GM12878 (cell line): Measurements from ENCODE around the gene HOXA1.

ENCODE experiments used
- EP300 ChIP-seq, 2 experiments: fragments of 150-350 bp in 1 of 2; IDR thresholded peaks; 2 replicates each; pipeline ENCODE4 v1.6.1; 2011 to 2012; ENCODE audit warnings: low read depth in 2 of 2, low read length in 2 of 2, borderline replicate concordance in 1 of 2, improper control_type of control experiment in 1 of 2, inconsistent platforms in 1 of 2; ENCODE audit not compliant: control insufficient read depth in 1 of 2
- POLR2A ChIP-seq: IDR thresholded peaks from 2 replicates; pipeline ENCODE4 v1.6.1; 2011; ENCODE audit warnings: low read depth, mild to moderate bottlenecking, low read length
- REST ChIP-seq: IDR thresholded peaks from 2 replicates; pipeline ENCODE4 v1.6.1; 2012; ENCODE audit warnings: mild to moderate bottlenecking, low read depth, low read length
- SIX5 ChIP-seq: IDR thresholded peaks from 2 replicates; pipeline ENCODE4 v1.6.1; 2011; ENCODE audit warnings: mild to moderate bottlenecking, low read depth, low read length, moderate library complexity; ENCODE audit not compliant: severe bottlenecking

- TF ChIP-seq REST = no peak
- no peak for TF ChIP-seq POLR2A
- no peak for TF ChIP-seq SIX5
- no peak for TF ChIP-seq EP300 (IDR thresholded peaks at IDR 0.05; ENCODE audit: borderline replicate concordance in 1 of 2, control insufficient read depth in 1 of 2, low read depth in 2 of 2, low read length in 2 of 2)
These were observed 8.7 kb upstream of the HOXA1 start for GRCh38 chr7:27104341-27105058.
